Activated B cell treated with CpG ODN at 0.5 μM for 24 hours (primary cell): ENCODE data around the gene MRPS27. TPM values are rescaled to one million over a fixed set of nuclear protein-coding genes. Genes with fewer than 3 reads are reported as not detected.

ENCODE experiments used
- ATAC-seq: fragments of 200-7000 bp; cut with Tn5 transposase; one replicate; pipeline ENCODE4 v1.10.0; 2021; ENCODE audit warnings: low read depth, mild to moderate bottlenecking, moderate library complexity
- CTCF ChIA-PET: fragments of 350-600 bp; sonication (Branson Sonifier 250); formaldehyde crosslinking; loops from one replicate; lab custom pipeline; 2021; ENCODE audit warnings: antibody characterized with exemption; lab: Charles Lee
- POLR2A ChIA-PET: fragments of 350-600 bp; sonication (Branson Sonifier 250); formaldehyde crosslinking; loops from one replicate; lab custom pipeline; 2021; ENCODE audit warnings: antibody characterized with exemption; lab: Charles Lee
- DNase-seq: peaks from one replicate; pipeline ENCODE4 v3.0.0; 2022
- H3K27ac Mint-ChIP-seq: one replicate; pipeline ENCODE4 v1.8.0; 2020; ENCODE audit warnings: mixed read lengths
- H3K27me3 Mint-ChIP-seq: one replicate; pipeline ENCODE4 v1.8.0; 2021; ENCODE audit warnings: mixed read lengths
- H3K36me3 Mint-ChIP-seq: one replicate; pipeline ENCODE4 v1.8.0; 2021; ENCODE audit warnings: low read depth, mixed read lengths
- H3K4me1 Mint-ChIP-seq: one replicate; pipeline ENCODE4 v1.8.0; 2021; ENCODE audit warnings: mixed read lengths
- H3K4me3 Mint-ChIP-seq: one replicate; pipeline ENCODE4 v1.8.0; 2020; ENCODE audit warnings: mild to moderate bottlenecking, mixed read lengths
- H3K9me3 Mint-ChIP-seq: one replicate; pipeline ENCODE4 v1.8.0; 2020; ENCODE audit warnings: mixed read lengths
- intact Hi-C: fragments of 100-400 bp; cut with micrococcal nuclease; formaldehyde crosslinking; loops from one replicate; pipeline ENCODE4 v1.15.1; 2024
- total RNA-seq: library from RNA; stranded (reverse); gene quantifications from 2 replicates; pipeline ENCODE4 v1.2.3, GENCODE V29; 2022
- TF ChIP-seq, protein P1 (sequence below): fragments of 200-600 bp; IDR thresholded peaks from one replicate; pipeline ENCODE4 v1.8.0; 2022; ENCODE audit warnings: antibody characterized with exemption, mild to moderate bottlenecking

The MRPS27 gene
- total RNA-seq, 1 donor from 2014 or later: 69.2 TPM

GRCh38 chr5:72185496-72186329 is 134.3 kb downstream of the MRPS27 start:
- Mint-ChIP-seq H3K27ac (no peak overlapping the region), H3K36me3 (no peaks in the 10 kb centered on the region), H3K4me3 (no peak overlapping the region), H3K27me3 (peaks cover 11% of the 10 kb centered on the region), H3K9me3 (no peaks in the 10 kb centered on the region), H3K4me1 (no peaks in the 10 kb centered on the region)
- TF ChIP-seq, protein P1, sequence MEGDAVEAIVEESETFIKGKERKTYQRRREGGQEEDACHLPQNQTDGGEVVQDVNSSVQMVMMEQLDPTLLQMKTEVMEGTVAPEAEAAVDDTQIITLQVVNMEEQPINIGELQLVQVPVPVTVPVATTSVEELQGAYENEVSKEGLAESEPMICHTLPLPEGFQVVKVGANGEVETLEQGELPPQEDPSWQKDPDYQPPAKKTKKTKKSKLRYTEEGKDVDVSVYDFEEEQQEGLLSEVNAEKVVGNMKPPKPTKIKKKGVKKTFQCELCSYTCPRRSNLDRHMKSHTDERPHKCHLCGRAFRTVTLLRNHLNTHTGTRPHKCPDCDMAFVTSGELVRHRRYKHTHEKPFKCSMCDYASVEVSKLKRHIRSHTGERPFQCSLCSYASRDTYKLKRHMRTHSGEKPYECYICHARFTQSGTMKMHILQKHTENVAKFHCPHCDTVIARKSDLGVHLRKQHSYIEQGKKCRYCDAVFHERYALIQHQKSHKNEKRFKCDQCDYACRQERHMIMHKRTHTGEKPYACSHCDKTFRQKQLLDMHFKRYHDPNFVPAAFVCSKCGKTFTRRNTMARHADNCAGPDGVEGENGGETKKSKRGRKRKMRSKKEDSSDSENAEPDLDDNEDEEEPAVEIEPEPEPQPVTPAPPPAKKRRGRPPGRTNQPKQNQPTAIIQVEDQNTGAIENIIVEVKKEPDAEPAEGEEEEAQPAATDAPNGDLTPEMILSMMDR: no peak
- intact Hi-C loops: no loop called here
- POLR2A ChIA-PET: interaction anchor here (0.6 kb wide), 1 partner anchor 49 kb away, joined by 3 read pairs; no protein-coding TSS in a partner anchor
- CTCF ChIA-PET: no interaction called here
- ATAC-seq (no peak), DNase-seq (no peak)

DNA sequence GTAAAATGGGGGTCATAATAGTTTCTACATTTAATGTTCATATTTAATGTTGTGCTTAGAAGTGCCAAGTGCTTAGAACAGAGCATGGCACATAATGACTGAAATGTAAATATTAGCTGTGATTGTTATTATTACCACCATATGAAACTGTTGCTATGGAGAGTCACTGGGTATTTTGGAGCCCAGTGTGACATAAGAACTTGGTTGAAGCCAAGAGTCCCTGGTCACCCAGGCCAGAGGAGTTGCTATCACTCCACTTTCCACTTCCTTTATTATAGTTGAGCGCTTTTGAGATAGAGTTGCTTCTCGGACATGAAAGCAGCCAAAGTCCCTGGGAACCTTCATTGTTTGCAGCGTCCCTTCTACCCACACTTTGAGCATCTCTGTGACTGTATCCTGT is 135.6 kb downstream of the MRPS27 start:
- Mint-ChIP-seq H3K4me1 (no peaks in the 10 kb centered on the region), H3K9me3 (no peaks in the 10 kb centered on the region), H3K27me3 (peaks cover 17% of the 10 kb centered on the region), H3K27ac (no peak overlapping the region), H3K36me3 (no peaks in the 10 kb centered on the region), H3K4me3 (no peak overlapping the region)
- intact Hi-C loops: no loop called here
- ATAC-seq (no peak), DNase-seq (no peak)
- ChIA-PET CTCF (no interaction called here), POLR2A (no interaction called here)
- TF ChIP-seq, protein P1: no peak

- Mint-ChIP-seq H3K4me3 (no peak overlapping the region), H3K36me3 (no peaks in the 10 kb centered on the region), H3K27ac (no peak overlapping the region), H3K27me3 (peaks cover 17% of the 10 kb centered on the region), H3K4me1 (no peaks in the 10 kb centered on the region), H3K9me3 (no peaks in the 10 kb centered on the region)
- ATAC-seq: no peak
- TF ChIP-seq, protein P1: no peak
- ChIA-PET CTCF (no interaction called here), POLR2A (no interaction called here)
- intact Hi-C loops: no loop called here
- DNase-seq: no peak
Observed at GRCh38 chr5:72183101-72183520, 136.9 kb downstream of the MRPS27 start.

- ATAC-seq (no peak), DNase-seq (no peak)
- H3K27ac Mint-ChIP-seq: no peak overlapping the region
- ChIA-PET CTCF (no interaction called here), POLR2A (no interaction called here)
- no peaks in the 10 kb centered on the region for H3K9me3 Mint-ChIP-seq
- no peaks in the 10 kb centered on the region for H3K36me3 Mint-ChIP-seq
- H3K4me1 Mint-ChIP-seq: no peaks in the 10 kb centered on the region
- H3K4me3 Mint-ChIP-seq: no peak overlapping the region
- TF ChIP-seq, protein P1: no peak
- peaks cover 17% of the 10 kb centered on the region for H3K27me3 Mint-ChIP-seq
- intact Hi-C loops: no loop called here
Observed at GRCh38 chr5:72182686-72183085, 137.4 kb downstream of the MRPS27 start.

DNA sequence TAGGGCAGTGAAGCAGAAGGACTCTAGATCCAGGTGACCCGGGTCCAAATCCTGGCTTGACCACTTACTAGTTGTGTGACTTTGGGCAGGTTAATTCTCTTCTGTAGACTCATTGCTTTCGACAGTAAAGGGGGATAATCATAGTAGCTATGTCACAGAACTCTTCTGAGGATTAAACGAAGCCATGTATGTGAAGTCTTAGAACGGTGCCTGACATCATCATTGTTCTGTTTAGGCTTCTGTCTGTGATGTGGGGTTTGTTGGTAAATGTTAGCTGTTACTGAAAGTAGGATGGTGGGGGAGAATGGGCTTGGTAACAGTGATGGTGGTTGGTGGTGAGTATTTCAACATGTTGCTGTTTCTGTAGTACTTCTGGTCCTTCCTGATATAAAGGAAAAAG is 139.1 kb downstream of the MRPS27 start:
- Mint-ChIP-seq H3K27me3 (peaks cover 20% of the 10 kb centered on the region), H3K4me3 (no peak overlapping the region), H3K27ac (no peak overlapping the region), H3K36me3 (no peaks in the 10 kb centered on the region), H3K4me1 (no peaks in the 10 kb centered on the region), H3K9me3 (no peaks in the 10 kb centered on the region)
- ChIA-PET POLR2A (no interaction called here), CTCF (no interaction called here)
- no peak for DNase-seq
- TF ChIP-seq, protein P1: no peak
- ATAC-seq: no peak
- intact Hi-C loops: no loop called here
